ENCODE data around the gene TMEM139. TPM values are rescaled to one million over a fixed set of nuclear protein-coding genes. Genes with fewer than 3 reads are reported as not detected.

TMEM139 gene
- total RNA-seq, 1 experiment from 2014 or later = 1.5 TPM

DNA sequence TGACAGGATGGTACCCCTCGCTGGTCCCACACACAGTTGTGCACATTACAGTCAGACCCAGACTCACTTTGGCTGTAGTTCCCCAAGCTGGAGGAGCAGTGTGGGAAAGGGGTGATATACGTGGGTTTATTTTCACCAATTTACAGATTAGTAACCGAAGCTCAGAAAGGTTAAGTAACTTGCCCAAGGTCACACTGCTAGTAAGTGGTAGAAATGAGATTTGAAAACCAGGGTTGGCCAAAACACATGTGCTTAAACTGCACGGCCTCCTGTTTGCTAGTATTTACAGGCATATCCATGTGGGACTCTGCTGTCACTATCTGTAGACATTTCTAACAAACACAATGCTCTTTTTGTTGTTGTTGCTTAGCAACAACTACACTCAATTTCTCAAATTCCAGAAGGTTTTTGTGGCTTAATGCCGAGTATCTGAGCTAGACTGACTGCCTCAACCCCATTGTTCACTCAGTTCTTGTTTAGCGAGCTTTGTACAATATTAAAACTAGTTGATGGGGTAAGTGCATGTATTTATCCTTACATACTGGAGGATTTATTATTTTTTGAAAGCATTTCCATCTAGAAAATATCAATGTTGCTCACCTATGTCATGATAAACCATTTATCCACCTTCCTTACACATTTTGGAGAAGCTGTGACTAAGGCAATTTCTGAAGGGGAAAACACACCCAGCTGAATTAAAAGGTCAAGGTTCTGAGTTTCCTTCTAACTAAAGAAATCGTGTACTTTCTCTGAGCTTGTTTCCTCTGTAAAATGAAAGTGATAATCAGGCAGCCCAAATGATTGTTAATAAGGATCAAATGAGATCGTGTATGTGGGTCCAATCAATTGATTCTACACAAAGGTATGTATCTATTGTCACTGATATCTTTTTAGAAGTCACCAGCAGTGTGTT lies 5.3 kb upstream of the TMEM139 start:
- TF ChIP-seq, protein P1, sequence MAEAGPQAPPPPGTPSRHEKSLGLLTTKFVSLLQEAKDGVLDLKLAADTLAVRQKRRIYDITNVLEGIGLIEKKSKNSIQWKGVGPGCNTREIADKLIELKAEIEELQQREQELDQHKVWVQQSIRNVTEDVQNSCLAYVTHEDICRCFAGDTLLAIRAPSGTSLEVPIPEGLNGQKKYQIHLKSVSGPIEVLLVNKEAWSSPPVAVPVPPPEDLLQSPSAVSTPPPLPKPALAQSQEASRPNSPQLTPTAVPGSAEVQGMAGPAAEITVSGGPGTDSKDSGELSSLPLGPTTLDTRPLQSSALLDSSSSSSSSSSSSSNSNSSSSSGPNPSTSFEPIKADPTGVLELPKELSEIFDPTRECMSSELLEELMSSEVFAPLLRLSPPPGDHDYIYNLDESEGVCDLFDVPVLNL (CRISPR knock-in tag; IDR thresholded peaks at IDR 0.05; ENCODE audit: borderline replicate concordance, low read depth) = no peak
- no peak for TF ChIP-seq SMAD3 (CRISPR knock-in tag; IDR thresholded peaks at IDR 0.05; ENCODE audit: borderline replicate concordance)
- TF ChIP-seq, protein P2, sequence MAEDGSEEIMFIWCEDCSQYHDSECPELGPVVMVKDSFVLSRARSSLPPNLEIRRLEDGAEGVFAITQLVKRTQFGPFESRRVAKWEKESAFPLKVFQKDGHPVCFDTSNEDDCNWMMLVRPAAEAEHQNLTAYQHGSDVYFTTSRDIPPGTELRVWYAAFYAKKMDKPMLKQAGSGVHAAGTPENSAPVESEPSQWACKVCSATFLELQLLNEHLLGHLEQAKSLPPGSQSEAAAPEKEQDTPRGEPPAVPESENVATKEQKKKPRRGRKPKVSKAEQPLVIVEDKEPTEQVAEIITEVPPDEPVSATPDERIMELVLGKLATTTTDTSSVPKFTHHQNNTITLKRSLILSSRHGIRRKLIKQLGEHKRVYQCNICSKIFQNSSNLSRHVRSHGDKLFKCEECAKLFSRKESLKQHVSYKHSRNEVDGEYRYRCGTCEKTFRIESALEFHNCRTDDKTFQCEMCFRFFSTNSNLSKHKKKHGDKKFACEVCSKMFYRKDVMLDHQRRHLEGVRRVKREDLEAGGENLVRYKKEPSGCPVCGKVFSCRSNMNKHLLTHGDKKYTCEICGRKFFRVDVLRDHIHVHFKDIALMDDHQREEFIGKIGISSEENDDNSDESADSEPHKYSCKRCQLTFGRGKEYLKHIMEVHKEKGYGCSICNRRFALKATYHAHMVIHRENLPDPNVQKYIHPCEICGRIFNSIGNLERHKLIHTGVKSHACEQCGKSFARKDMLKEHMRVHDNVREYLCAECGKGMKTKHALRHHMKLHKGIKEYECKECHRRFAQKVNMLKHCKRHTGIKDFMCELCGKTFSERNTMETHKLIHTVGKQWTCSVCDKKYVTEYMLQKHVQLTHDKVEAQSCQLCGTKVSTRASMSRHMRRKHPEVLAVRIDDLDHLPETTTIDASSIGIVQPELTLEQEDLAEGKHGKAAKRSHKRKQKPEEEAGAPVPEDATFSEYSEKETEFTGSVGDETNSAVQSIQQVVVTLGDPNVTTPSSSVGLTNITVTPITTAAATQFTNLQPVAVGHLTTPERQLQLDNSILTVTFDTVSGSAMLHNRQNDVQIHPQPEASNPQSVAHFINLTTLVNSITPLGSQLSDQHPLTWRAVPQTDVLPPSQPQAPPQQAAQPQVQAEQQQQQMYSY (CRISPR knock-in tag; IDR thresholded peaks at IDR 0.05) = no peak
- TF ChIP-seq ETV6 (CRISPR knock-in tag; IDR thresholded peaks at IDR 0.05) = no peak
- TF ChIP-seq NFYB (CRISPR knock-in tag; conservative IDR thresholded peaks at IDR 0.05; ENCODE audit: low read depth) = no peak
- TF ChIP-seq TEAD1 (CRISPR knock-in tag; IDR thresholded peaks at IDR 0.05) = no peak
- TF ChIP-seq, protein P3, sequence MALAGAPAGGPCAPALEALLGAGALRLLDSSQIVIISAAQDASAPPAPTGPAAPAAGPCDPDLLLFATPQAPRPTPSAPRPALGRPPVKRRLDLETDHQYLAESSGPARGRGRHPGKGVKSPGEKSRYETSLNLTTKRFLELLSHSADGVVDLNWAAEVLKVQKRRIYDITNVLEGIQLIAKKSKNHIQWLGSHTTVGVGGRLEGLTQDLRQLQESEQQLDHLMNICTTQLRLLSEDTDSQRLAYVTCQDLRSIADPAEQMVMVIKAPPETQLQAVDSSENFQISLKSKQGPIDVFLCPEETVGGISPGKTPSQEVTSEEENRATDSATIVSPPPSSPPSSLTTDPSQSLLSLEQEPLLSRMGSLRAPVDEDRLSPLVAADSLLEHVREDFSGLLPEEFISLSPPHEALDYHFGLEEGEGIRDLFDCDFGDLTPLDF (CRISPR knock-in tag; IDR thresholded peaks at IDR 0.05) = no peak
- no peak for TF ChIP-seq NFATC4 (CRISPR knock-in tag; IDR thresholded peaks at IDR 0.05)
- no peak for TF ChIP-seq ERG (CRISPR knock-in tag; IDR thresholded peaks at IDR 0.05)
- TF ChIP-seq, protein P4, sequence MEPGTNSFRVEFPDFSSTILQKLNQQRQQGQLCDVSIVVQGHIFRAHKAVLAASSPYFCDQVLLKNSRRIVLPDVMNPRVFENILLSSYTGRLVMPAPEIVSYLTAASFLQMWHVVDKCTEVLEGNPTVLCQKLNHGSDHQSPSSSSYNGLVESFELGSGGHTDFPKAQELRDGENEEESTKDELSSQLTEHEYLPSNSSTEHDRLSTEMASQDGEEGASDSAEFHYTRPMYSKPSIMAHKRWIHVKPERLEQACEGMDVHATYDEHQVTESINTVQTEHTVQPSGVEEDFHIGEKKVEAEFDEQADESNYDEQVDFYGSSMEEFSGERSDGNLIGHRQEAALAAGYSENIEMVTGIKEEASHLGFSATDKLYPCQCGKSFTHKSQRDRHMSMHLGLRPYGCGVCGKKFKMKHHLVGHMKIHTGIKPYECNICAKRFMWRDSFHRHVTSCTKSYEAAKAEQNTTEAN (CRISPR knock-in tag; IDR thresholded peaks at IDR 0.05) = no peak
- TF ChIP-seq, protein P5, sequence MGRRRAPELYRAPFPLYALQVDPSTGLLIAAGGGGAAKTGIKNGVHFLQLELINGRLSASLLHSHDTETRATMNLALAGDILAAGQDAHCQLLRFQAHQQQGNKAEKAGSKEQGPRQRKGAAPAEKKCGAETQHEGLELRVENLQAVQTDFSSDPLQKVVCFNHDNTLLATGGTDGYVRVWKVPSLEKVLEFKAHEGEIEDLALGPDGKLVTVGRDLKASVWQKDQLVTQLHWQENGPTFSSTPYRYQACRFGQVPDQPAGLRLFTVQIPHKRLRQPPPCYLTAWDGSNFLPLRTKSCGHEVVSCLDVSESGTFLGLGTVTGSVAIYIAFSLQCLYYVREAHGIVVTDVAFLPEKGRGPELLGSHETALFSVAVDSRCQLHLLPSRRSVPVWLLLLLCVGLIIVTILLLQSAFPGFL (CRISPR knock-in tag; IDR thresholded peaks at IDR 0.05; ENCODE audit: borderline replicate concordance) = no peak
- TF ChIP-seq, protein P6, sequence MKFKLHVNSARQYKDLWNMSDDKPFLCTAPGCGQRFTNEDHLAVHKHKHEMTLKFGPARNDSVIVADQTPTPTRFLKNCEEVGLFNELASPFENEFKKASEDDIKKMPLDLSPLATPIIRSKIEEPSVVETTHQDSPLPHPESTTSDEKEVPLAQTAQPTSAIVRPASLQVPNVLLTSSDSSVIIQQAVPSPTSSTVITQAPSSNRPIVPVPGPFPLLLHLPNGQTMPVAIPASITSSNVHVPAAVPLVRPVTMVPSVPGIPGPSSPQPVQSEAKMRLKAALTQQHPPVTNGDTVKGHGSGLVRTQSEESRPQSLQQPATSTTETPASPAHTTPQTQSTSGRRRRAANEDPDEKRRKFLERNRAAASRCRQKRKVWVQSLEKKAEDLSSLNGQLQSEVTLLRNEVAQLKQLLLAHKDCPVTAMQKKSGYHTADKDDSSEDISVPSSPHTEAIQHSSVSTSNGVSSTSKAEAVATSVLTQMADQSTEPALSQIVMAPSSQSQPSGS (CRISPR knock-in tag; IDR thresholded peaks at IDR 0.05; ENCODE audit: borderline replicate concordance, low read depth) = no peak
- TF ChIP-seq, protein P7, sequence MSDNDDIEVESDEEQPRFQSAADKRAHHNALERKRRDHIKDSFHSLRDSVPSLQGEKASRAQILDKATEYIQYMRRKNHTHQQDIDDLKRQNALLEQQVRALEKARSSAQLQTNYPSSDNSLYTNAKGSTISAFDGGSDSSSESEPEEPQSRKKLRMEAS (CRISPR knock-in tag; IDR thresholded peaks at IDR 0.05) = no peak
- TF ChIP-seq, protein P8, sequence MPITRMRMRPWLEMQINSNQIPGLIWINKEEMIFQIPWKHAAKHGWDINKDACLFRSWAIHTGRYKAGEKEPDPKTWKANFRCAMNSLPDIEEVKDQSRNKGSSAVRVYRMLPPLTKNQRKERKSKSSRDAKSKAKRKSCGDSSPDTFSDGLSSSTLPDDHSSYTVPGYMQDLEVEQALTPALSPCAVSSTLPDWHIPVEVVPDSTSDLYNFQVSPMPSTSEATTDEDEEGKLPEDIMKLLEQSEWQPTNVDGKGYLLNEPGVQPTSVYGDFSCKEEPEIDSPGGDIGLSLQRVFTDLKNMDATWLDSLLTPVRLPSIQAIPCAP (CRISPR knock-in tag; IDR thresholded peaks at IDR 0.05) = no peak
- no peak for TF ChIP-seq EMX1 (CRISPR knock-in tag; IDR thresholded peaks at IDR 0.05)
- TF ChIP-seq FOXJ3 (CRISPR knock-in tag; IDR thresholded peaks at IDR 0.05; ENCODE audit: borderline replicate concordance) = no peak
- no peak for TF ChIP-seq ZNF219 (CRISPR knock-in tag; IDR thresholded peaks at IDR 0.05; ENCODE audit: borderline replicate concordance)
- DNase-seq (ENCODE audit: low spot score) (no peak), ATAC-seq (no peak)
- Mint-ChIP-seq H3K27ac (no peak overlapping the region), H3K36me3 (no peaks in the 10 kb centered on the region), H3K4me3 (no peak overlapping the region), H3K4me1 (peaks cover 14% of the 10 kb centered on the region), H3K9me3 (no peaks in the 10 kb centered on the region), H3K27me3 (ENCODE audit: low read depth) (peaks cover 11% of the 10 kb centered on the region)
- ChIA-PET CTCF (interaction anchor here (0.9 to 1.5 kb wide), 5 partner anchors 9 to 468 kb away, joined by 3 to 4 read pairs (median 4); partner anchors contain the start of gene CASP2), POLR2A (no interaction called here)
